GM18909 (cell line): ENCODE data around the gene RPL39L.
A peak's percentile ranks its signal among the peaks of the same experiment; 100 is the strongest.

Source experiments
- ATAC-seq: cut with Tn5 transposase; IDR thresholded peaks from one replicate; pipeline ENCODE4 v1.9.1; 2021; ENCODE audit warnings: mild to moderate bottlenecking; ENCODE audit not compliant: unreplicated experiment, poor library complexity

Gene RPL39L

DNA sequence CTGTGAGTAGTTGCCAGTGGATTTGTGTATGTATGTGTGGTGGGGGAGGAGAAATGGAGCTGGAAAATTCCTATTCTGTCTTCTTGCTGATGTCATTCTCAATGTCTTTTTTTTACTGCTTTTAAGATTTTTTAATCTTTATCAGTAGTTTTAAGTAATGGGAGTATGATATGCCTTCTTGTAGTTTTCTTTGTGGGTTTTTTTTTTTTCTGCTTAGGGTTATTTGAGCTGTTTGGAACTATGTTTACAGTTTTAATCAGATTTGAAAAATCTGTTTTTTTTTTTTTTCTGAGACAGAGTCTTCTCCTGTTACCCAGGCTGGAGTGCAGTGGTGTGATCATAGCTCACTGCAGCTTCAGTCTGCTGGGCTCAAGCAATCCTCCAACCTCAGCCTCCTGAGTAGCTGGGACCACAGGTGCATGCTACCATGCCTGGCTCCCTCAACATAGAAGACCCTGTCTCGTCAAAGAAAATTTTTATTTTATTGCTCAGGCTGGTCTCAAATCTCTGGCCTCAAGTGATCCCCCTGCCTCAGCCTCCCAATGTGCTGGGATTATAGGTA is 37.1 kb downstream of the RPL39L start:
- no peak for ATAC-seq

DNA sequence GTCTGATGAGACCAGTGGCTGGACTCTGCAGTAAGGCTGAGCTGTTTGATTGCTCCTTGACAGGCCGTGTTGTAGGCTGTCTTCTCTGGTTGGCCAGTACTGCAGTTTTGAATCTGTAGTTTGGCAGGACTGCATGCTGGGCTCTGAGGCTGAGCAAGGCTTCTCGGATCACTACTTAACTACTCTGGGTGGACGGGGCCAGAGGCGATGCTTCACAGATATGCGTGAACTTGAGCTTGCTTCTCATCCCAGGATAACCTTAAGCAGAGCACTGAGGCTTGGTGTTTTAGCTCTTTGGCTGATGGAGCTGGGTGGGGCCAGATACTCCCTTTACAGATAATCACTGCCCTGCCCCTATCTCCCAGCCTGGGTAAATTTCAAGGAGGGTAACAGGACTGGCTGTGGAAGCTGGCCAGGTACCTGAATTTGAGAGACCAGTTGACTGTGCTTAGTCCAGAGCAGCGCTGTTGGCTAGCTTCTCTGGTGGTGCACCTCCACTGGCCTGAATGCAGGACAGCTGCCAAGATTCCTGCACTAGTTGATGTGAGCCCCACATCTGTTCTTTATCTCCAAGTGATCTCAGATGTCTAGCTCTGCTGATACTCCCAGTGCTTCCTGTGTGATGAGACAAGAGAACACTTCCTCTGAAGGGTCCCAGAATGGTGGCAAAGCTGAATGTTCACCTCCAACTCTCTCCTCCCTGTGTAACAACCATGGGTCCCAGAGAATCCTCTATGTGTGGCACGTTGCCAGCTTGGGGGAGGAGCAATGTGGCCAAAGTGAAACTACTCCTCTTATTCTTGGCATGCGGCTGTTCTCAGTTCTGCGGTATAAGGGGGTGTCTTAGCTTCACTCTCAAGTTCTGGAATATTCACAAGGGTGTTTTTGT is 37.9 kb downstream of the RPL39L start:
- ATAC-seq = peak; percentile 57

DNA sequence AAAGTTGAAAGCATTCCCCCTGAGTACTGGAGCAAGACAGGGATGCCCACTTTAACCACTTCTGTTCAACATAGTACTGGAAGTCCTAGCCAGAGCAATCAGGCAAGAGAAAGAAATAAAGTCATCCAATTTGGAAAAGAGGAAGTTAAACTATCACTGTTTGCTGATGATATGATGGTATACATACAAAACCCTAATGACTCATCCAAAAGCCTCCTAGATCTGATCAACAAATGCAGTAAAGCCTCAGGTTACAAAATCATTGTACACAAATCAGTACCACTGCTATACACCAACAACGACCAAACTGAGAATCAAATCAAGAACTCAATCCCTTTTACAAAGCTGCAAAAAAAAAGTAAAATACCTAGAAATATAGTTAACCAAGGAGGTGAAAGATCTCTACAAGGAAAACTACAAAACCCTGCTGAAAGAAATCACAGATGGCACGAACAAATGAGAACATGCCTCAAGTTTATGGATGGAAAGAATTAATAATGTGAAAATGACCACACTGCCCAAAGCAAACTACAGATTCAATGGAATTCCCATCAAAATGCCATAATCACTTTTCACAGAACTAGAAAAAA is 40.3 kb downstream of the RPL39L start:
- no peak for ATAC-seq

DNA sequence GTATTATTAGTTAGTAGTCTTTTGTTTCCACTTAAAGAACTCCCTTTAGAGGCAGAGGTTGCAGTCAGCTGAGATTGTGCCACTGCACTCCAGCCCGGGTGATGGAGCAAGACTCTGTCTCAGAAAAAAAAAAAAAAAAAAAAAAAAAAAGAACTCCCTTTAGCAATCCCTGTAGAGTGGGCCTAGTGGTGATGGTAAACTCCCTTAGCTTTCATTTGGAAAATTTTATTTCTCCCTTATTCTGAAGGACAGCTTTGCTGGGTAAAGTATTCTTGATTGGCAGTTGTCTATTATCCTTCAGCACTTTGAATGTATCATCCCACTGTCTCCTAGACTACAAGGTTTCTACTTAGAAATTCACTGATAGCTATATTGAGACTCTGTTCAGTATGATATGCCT is 46.0 kb downstream of the RPL39L start:
- ATAC-seq = no peak

DNA sequence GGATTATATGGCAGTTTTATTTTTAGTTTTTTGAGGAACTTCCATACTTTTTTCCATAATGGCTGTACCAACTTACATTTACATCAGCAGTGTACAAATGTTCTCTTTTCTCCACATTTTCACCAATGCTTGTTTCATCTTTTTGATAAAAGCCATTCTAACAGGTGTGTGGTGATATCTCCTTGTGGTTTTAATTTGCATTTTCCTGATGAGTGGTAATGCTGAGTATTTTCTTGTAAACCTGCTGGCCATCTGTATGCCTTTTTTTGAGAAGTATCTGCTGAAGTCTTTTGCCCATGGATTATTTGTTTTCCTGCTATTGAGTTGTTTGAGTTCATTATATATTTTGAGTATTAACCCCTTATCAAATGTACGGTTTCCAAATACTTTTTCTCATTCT is 50.6 kb downstream of the RPL39L start:
- ATAC-seq = no peak

DNA sequence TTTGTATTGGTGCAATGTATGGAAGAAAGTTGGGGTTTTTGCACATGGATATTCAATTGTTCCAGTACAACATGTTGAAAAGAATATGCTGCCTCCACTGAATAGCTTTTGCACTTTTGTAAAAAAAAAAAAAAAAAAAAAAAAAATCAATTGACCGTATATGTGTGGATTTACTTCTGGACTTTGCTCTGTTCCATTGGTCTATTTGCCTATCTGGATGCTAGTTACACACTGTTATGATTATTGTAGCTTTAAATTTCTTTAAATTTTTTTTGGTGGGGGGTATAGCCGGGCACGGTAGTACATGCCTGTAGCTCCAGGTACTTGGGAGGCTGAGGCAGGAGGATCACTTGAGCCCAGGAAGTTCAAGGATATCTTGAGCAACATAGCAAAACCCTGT is 52.5 kb downstream of the RPL39L start:
- no peak for ATAC-seq

DNA sequence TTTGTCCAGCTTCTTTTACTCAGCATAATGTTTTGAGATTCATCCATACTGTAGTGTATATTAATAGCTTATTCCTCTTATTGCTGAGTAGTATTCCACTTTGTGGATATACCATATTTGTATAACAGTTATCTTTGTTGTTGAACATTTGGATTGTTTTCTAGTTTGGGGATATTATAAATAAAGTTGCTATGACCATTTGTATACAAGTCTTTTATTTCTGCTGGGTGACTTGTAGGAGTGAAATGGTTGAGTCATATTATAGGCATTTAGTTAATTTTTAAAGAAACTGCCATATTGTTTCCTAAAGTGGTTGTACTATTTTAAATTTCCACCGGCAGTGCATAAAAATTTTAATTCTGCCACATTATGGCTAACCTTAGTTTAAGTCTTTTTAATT is 53.4 kb downstream of the RPL39L start:
- ATAC-seq = no peak

DNA sequence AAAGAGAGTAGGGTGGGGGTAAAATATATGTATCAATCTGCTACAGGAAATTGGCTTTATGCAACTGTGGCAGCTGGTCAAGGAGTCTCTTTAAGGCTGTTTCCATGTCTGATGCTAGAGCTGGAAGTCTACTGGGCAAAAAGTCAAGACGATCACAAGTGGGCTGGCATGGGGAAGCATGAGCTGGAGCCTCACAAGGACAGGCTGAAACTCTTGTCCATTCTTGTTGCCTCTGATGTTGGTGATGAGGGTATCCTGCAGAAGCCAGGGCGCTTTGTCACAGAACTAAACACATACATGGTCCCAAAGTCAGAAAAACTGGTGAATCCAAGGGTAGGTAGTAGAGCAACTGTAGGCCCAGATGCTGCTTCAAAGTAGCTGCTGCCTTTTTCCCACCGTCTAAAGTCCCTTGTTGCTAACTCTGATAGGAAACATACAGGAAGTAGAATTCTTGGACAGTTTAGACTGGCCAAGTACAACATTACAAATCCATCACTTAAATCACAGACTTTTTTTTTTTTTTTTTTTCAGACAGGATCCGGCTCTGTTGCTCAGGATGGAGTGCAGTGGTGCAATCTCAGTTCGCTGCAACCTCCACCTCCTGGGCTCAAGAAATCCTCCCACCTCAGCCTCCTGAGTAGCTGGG is 54.2 kb downstream of the RPL39L start:
- no peak for ATAC-seq

DNA sequence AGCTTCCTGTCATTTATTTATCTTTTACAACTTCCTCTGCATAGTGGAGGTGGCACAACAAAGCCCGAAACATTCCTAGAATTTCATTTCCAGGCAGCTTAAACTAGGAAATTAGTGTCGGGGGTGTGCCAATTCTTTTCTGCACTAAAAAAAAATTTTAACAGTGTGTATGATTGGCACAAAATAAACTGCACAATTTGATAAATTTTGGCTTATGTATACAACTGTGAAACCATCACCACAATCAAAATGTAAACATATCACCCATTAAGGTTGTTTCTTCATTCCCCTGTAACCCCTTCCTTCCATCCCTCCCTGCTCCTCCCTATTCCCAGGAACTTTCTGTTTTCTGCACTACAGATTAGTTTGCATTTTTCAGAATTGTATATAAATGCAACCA is 54.7 kb downstream of the RPL39L start:
- ATAC-seq = no peak

DNA sequence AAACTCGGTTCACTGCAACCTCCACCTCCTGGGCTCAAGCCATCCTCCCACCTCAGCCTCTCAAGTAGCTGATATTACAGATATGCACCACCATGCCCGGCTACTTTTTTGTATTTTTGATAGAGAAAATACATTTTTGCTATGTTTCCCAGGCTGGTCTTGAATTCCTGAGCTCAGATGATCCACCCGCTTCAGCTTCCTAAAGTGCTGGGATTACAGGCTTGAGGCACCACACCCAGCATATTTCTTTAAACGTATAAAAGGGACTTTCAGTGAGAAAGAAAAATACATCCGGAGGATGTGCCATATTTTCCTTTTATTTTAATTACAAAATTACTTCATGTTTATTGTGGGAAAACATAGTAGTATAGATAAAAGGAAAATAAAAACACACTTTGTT is 55.2 kb downstream of the RPL39L start:
- no peak for ATAC-seq

DNA sequence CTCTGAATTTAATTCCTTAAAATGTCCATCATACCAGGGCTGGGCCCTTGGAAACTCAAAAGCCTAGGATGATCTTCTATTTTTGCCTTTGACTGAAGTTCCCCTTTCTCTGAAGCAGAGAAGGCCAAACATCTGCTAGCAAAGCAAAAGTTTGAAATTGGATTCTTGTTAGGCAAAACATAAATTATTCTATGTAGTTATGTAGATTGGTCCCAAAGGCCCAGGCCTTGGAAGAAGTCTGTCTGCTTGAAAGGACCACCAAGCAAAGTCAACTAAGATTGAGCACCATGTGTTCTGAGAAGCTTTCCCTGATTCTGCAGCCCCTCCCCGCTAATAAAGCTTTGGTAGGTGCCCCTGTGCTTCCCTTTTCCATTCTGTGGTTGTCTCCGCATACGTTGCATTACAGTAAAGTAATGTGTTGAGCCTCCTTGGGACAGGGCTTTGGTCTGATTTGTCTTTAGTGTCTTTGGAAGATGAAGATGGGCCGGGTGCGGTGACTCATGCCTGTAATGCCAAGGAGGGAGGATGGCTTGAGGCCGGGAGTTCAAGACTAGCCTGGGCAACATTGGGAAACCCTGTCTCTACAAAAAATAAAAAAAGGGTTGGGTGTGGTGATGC is 56.4 kb downstream of the RPL39L start:
- ATAC-seq = no peak

DNA sequence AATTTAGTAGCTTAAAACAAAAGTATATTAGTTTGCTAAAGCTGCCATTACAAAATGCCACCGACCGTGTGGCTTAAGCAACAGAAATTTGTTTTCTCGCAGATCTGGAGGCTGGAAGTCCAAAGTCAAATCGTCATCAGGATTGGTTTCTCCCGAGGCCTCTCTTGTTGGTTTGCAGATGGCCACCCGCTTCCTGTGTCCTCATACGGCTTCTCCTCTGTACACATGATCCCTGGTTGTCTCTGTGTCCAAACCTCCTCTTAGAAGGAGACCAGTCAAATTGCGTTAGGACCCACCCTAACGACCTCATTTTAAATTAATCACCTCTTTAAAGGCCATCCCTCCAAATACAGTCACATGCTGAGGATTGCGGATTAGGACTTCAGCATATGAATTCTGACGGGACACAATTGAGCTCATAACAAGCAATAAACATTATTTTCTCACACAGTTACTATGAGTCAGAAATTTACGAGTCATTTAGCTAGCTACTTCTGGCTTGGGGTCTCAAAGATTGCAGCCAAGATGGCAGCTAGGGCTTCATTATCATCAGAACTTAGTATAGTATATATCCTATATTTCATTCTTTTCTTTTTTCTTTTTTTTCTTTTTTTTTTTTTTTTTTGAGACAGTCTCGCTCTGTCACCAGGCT is 58.4 kb downstream of the RPL39L start:
- no peak for ATAC-seq

DNA sequence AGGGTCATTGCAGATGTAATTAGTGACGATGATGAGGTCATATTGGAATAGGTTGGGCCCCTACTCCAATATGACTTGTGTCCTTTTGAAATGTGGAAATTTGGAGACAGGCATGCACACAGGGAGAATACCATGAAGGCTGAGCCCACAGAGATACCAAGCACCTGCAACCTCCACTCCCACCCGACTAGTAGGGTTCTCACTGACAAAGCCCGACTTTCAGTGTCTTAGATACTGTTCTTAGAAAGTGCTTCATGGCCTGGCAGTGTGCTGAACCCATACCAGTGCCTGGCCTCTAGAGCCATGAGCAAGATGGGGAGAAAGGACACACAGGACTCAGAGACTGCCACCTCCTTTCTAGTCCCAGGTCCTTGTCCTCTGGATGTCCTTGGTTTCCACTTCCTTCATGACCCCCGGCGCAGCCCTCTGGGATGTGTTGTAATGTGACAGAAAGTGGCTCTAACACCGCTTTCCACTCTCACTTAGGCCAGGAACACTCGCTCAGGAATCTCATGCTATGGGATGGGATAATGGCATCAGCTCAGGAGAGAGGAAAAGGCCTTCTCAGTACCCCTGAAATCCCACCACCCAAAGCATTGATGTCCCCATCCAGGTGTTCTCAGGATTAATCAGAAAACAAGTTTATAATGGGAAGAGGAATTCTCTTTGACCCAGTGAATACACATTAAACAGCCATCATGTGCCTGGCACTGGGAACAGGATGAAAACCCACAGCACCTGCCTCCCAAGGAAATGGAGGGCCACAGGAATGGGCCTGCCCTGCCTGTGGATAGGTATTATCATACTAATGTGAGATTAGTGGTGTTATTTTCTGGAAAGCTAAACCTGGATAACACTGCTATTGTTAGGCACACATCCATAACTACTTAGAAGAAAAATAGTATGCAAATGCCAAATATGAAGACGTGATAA is 59.9 kb downstream of the RPL39L start:
- no peak for ATAC-seq

DNA sequence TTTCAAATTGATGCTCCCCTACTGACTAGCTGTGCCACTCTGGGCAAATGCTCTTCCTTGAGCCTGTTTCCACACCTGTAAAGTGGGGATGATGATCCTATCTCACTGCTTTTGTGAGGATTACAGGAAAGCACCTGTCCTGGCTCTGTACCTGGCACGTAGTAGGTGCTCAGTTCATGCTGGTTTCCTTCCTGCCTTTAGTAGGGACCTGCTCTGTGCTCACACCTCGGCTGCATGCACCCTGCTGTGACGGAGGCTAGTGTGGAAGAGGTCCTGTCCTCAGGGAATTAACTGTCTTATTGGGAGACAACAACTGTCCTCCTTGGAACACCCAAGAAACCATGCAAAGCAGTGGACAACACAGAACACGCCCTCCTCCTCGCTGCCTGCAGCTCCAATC is 61.8 kb downstream of the RPL39L start:
- no peak for ATAC-seq

DNA sequence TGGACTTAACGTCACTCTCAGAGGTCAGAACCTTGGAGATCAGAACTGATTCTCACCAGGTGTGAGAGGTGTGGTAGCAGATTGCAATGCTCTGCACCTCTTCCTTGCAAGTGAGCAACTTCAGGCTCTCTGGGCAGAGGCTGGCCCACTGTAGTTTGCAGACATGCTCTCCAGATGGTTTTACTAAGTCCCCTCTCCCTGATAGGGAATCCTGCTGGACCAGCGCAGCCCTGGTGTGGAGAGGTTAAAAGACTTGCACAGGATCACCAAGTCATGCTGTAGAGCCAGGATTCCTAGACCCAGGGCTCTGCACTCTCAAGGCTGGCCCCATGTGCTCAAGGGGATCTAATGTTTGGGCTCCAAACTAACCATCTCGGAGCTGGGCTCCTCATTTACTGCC is 62.2 kb downstream of the RPL39L start:
- ATAC-seq = no peak

DNA sequence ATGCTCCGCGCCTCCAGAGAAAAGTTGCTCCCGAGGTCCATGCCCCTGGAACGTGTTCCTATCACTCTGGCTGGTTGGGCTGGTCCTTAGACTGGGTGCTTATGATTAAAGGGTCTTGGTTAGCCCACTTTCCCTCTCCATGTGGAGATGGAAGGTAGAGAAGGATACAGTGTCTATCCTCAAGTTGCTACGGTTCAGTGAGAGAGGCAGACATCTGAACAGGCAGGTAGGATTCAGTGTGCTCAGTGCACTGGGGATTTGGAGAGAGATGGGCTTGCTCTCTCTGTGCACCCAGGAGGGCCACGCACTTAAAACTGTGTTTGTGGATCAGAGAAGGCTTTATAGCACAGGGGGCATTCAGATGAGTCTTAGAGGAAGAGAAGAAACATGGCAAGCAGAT is 63.0 kb downstream of the RPL39L start:
- ATAC-seq = no peak

DNA sequence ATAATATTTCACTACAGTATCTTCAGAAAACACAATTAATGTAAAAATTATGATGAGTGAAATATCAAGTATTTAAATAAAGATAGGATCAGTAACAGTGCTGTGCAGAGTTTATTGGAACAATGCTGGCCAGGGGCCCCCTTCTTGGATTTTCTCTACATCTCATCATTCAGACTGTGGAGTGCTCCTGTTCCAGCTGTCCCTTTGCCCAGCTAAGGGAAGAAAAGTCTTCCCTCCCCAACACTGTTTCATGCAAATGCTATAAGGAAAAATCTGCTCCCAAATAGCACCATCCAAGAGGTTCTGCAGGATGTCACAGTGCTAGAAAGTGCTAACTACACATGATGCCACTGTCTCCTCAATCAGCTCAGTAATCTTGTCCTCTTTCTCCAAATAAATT is 64.5 kb downstream of the RPL39L start:
- ATAC-seq = no peak

DNA sequence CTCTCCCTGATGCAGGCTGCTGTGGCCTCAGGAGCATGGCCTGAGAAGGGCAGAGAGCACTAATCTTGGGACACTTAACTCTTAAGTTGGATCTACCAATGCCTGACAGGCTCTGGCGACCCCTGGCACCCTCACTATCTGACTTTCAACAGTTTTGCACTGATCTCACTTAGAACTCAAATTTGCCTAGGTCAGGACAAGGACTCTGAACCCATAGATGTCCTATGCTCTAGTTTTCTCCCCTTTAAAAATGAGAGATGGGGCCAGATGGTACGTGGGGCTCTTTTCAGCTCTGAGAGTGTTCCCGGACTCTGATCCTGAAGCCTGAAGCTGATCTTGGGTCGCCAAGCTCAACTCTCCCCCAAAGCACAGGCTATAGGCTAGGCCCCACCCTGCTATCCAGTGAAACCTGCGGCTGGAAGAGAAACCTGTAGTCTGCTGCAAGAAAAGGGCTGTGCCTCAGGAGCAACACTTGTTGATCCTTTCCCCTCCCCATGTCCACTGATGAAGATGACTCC is 65.7 kb downstream of the RPL39L start:
- no peak for ATAC-seq

DNA sequence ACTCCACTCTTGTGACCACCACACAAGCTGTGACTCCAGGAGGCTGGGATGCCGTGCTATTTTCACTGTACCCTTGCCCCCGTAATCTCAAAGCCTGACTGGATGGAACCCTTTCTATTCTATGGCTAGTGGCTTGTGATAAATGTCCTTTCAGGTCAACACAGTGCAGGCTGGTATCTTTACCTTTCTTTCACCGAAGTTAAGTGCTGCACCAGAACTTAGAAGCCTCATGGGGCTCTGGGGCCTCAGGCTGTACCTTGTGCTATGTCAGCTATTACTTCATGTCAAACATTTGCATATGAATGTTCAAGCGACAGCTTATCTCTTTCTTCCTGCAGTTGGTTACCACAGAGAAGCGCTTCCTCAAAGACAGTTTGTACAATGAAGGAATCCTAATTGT is 66.8 kb downstream of the RPL39L start:
- ATAC-seq = no peak
